Stimulated activated CD4-positive, alpha-beta T cell treated with anti-CD3 and anti-CD28 coated beads, Interleukin-2, amount 100 ng/mL, for 48 hours (primary cell): ENCODE data around the gene ARMCX5.

Source experiments
- DNase-seq, 2 donors: peaks; one replicate each; pipeline ENCODE4 v3.0.0-alpha.2; 2020

ARMCX5 gene

DNA sequence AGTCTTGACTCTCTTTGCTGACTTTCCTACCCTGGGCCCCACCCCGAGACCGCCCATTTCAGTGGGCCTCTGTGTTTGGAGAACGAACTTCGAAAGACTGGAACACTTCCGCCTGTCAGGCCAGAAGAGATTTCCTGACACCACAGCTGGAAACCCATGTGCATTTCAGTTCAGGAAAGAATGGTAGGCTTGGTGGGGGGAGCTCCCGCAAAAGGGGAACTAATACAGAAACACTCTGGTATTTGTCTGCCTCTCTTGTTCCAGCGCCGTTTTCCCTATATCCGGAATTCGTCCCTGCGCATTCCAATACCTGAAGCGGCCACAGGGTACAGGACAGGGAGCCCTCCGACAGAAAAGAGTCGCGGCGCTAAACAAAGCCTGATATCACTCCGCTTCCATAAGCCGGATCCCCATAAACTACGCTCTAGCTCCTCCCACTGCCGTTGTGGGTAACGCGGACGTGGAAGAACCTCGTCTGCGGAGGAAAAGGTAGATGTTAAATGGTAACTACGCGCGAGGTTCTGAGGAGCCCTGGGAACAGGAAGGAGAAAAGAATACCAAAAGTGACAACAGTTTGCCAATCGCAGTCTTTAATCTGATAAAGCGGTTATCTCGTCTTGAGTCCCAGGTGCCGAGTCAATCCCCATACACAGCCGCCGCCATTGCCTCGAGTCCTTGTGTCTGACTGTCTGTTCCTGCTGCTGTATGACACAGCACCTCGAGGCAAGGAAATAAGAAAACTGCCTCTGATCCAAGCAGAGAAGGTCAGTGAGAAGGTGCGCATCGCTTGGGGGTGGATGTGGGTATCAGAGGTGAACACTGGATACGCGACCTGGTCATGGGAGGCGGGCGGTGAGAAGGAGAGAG lies at the start of gene ARMCX5:
Gene ARMCX5, plus strand, starts transcription at position 432 of the 867 bp plus-strand sequence. CDS start 2,627 bp downstream, outside the sequence.
- DNase-seq = peak; percentile 36 to 50

DNA sequence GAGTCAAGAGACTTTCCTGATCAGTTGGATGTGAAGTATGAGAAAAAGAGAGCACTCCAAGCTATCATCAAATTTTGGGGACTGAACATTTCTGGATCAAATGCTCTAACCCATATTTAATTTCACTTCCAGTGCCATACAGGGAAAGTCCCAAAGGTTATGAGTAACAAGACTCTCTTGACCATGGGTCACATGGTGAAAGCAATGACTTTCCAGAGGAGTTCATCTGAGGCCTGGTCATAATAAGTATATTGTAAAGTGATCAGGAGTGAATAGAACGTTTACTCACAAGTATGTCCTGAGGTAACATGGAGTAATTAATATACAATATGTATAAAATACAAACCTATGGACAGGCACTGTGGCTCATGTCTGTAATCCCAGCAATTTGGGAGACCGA lies 40.7 kb upstream of the ARMCX5 start:
- no peak for DNase-seq

DNA sequence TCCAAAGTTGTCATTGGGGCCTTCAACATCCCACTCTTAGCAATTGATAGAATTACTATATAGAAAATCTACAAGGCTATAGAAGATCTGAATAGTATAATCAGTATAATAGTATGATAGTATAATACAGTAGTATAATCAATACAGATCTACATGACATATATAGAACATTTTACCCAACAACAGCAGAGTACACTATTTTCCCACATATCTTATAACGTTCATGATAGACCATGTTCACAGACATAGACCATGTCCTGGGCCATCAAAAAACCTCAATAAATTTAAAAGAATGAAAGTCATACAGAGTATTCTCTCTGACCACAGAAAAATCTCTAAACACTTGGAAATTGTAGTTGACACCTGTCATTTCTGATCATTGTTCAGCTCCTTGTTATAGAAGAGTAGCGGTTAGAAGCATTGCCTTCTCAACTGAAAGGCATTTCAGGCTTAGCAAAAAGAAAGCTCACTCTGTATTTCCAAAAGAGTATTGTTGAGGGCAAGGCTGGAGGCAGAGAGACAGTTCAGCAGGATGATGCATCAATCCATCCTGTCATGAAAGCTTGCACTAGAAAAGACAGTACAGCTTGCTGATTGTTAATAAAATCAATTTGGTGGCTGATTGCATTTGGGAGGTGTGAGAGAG lies 38.8 kb upstream of the ARMCX5 start:
- DNase-seq = no peak

DNA sequence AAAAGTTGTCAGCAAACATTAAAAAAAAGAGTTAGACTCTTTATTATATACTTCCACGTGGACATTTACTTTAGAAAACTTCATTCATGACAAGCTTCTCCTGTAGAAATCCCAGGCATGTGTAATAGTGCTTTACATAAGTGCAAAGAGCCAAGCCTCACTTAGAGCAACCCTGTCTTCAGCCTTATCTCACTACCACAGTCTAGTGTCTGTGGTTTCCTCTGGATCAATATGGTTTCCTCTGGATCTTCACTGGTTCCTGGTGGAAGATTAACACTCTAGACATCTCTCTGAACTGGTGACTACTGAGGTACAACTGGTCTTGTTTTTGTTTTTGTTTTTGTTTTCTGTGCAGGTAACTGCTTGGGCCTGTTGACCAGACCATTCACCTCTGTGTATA lies 18.4 kb upstream of the ARMCX5 start:
- DNase-seq = no peak

DNA sequence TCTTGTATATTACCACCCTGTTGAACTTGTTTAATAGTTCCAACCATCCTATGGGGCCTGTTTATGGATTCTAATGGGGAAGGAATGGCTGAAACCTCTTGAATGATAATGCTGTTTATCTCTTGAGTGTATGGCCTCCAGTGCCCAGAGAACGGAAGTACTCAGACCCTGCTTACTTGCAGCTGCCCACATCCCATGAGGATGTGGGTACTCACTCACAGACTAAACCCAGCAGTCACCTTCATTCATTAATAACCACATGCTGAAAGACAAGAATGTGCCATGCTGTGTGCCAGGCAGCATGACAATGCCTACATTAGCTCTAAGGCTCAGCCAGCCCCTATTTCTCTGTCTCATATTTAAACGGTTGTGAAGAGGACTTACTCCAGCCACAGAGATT lies 5.9 kb upstream of the ARMCX5 start:
- no peak for DNase-seq

DNA sequence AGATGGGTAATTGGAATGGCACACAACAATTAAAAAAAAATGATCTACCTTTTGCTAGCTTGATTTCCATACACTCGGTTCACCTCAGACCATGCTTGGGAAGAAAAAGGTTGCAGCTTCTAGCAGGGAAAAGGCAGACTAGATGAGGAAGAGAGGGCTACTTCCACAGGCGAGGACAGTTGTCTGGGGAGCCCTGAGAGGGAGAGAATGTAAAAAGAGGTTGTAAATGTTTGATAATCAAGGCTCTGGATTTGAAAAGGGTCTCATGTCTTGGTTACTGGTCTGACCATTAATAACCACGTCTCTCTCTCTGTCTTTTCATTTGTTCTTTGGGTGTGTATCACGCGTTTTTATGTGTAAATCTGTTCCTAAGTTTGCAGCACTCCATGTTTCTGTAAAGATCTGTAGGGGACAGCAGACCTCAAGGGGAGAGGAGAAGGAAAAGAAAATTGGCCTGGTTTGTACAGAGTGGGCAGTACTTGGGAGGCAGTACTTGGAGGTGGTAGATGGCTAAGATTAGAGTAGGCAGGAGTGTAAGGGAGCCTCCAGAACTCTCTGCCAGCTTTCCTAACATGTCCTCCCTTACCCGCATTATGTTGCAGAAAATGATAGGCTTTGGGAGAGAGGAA lies 750 bp downstream of the ARMCX5 start:
- DNase-seq = no peak

DNA sequence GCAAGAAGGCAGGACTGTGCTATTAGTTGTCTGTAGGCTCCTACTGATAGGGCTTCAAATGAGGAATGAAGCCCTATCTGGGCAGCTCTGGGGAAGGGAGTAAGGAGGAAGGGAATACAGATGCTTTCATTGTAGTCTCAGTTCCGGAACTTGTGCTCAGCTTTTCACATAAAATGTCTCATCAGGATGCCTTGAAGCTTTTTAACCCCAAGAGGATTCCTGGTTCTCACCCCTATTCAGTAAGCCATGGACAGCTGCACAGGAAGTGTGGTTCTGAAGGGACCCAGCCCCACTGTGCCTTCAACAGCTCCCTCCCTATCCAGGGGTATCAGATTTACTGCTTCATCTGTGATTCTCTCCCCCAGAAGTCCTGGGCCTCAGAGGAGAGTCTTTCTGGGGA lies 5.0 kb downstream of the ARMCX5 start:
- no peak for DNase-seq

DNA sequence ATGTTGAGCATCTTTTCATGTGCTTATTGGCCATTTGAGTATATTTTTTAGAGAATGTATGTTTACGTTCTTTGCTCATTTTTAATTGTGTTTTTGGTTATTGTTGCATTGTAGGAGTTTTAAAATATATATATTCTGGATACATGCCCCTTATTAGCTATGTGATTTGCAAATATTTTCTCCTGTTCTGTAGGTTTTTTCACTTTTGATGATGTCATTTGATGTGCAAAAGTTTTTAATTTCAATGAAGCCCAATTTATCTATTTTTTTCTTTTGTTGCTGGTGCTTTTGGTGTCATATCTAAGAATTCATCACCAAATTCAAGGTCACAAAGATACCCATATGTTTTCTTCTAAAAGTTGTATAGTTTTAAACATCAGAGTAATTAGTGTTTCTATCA lies 6.8 kb downstream of the ARMCX5 start:
- no peak for DNase-seq

DNA sequence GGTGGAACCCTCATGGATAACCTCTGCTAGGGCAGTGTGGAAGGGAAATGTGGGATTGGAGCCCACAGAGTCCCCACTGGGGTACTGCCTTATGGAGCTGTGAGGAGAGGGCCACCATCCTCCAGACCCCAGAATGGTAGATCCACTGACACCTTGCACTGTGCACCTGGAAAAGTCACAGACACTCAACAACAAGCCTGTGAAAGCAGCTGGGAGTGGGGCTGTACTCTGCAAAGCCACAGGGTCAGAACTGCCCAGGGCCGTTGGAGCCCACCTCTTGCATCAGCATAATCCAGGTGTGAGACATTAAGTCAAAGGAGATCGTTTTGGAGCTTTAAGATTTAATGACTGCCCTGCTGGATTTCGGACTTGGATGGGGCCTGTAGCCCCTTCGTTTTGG lies 11.6 kb downstream of the ARMCX5 start:
- no peak for DNase-seq

DNA sequence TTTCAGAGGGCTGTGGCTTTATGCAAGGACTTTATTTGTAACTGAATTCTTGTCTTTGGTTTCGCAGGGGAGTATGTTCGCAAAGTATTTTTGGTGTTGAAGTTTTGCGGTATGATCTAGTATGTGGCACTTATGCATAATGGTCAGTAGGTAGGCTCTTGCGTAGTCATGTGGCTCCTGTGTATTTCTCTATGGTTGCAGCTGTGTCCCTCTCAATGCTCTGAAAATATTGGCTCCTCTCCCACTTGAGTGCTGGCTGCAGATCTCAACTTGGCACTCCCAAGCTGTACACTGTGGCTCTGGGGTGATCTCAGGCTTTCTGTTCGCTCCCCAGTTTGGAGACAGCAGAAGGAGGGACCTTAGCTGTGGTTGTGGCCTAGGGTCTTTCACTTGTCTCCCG lies 24.8 kb downstream of the ARMCX5 start:
- no peak for DNase-seq

DNA sequence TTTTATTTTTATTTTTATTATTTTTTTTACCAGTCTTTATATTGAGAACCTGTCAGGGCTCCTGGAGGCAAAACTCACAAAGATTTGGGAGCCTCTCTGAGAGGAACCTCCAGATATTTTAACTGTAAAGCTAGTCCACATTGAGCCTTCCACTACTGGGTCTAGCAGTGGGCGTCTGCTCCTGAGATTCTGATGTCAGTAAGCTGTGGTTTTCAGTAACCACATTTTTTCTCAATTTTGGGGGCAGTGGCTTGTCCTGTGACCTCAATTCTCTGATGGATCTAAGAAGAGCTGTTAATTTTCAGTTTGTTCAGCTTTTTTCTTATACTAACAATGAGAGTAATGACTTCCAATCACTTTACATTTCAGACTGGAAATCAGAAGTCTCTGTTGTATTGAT lies 28.3 kb downstream of the ARMCX5 start:
- DNase-seq = no peak

DNA sequence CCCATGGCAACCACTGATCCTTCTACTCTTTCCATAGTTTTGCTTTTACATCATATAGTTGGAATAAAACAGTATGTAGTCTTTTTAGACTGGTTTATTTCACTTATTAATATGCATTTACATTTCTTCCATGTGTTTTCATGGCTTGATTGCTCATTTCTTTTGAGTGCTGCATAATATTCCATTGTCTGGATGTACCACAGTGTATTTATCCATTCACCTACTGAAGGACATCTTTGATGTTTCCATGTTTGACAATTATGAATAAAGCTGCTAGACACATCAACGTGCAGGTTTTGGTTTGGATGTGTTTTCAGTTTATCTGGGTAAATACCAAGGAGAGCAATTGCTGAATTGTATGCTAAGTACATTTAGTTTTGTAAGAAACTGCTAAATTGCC lies 38.2 kb downstream of the ARMCX5 start:
- DNase-seq = no peak

DNA sequence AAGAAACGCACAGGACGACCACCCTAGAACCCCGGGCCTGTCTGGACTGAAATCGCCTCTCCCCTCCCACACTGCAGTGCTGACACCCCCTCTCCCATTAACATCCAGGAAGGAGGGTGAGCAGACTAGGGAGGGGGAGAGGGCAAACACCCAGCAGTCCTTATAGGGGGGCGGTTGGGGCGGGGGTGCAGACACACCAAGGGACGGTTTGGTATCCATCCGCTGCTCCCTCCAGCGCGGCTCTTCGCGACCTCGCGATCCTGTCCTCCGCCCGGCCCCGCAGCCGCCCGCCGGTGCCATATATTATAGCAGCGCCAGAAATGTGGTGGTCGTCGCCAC lies 51.6 kb downstream of the ARMCX5 start:
- no peak for DNase-seq

DNA sequence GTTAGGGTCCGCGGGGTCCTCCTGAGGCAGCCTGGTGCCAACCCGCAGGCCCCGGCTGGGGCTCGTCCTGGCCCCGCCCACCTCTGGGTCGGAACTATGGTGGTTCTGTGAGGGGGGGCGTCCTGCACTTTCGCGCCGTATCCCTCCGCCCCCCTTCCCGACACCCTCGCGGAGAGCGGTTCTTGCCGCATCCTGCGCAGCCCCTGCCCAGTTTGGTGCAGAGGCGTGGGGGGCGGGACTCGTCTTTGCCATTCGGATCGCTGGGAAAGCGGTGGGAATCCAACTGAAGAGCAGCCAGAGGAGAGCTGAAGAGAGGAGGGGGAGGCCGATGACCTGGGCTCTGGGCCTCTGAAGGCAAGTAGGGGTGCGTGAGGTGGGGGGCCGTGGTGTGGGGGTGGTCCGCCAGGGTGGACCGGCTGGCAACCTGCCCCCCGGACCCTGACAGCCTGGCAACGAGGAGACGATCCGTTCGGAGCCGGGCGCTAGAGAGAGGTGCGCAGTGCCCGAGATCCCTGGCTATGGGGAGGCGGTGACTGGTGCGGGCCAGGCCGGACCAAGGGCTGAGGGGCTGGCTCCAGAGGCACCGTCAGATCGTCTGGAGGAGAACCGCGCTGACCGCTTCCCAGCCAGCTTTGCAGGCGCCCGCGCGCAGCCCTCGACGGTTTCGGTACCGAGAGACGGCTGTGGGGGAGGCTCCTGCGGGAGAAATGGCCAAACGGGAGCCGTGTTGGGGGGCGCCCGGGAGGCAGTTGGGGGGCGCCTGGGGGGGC lies 52.1 kb downstream of the ARMCX5 start, which contains the start of gene GPRASP1:
Gene GPRASP1, plus strand, starts transcription at position 242 of the 770 bp plus-strand sequence. CDS start 2,431 bp downstream, outside the sequence.
- peak in 1 of 2 donors; percentile 6 for DNase-seq

DNA sequence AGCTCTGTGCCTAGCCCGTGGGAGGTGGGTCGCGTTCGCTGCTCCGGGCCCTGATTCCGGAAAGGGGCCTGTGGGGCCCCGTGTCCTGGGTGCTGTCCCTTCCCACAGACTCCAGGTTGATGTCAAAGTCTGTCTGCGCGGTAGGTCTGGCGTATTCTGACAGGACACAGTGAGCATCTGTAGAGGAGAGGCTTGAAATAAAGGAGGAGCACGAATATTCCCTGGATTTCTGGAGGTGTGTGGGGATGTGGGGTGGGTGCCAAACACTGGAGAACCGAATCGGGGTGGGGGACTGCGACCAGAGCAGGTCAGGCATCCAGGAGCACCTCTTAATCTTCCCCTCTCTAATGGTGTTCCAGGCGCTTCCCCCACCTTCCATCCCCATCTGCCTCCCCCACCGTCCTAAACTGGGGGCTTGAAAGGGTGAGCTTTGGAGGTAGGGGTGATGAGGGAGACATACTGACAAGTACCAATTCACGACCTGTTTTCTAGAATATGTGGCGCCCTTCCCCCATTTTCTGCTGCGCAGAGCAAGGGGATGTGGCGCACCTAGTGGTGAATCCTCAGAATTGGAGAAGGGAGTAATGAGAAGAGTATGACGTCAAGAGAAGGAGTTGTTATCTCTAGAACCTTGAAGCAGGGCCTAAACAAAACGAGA lies 52.8 kb downstream of the ARMCX5 start:
- DNase-seq = peak in 1 of 2 donors; percentile 9
